Measurements from ENCODE around the gene PTPRJ.

GRCh38 chr11:48169259-48169658 is 188.9 kb downstream of the PTPRJ start:
- TF ChIP-seq CTCF (conservative IDR thresholded peaks at IDR 0.05; ENCODE audit: low read length) (no peak), EZH2phosphoT487 (IDR thresholded peaks at IDR 0.05; ENCODE audit: borderline replicate concordance) (no peak)

All from Loucy (cell line).